ENCODE data around the gene CADPS2.
"Not testable (repeated sequence)": the region's sequence is repeated elsewhere in the genome, so short reads cannot be mapped to it uniquely, and the experiment has no call there.

CADPS2 gene

GRCh38 chr7:122677149-122677548 lies 209.1 kb downstream of the CADPS2 start:
- no peak for DNase-seq (ENCODE audit: low read depth in 2 of 3, low spot score in 1 of 3)

- DNase-seq (ENCODE audit: low read depth in 2 of 3, low spot score in 1 of 3), result no peak
Observed at GRCh38 chr7:122676466-122676865, 209.8 kb downstream of the CADPS2 start.

GRCh38 chr7:122675621-122676020 lies 210.6 kb downstream of the CADPS2 start:
- no peak for DNase-seq (ENCODE audit: low read depth in 2 of 3, low spot score in 1 of 3)

GRCh38 chr7:122675011-122675410 lies 211.2 kb downstream of the CADPS2 start:
- DNase-seq (ENCODE audit: low read depth in 2 of 3, low spot score in 1 of 3), result no peak

- no peak for DNase-seq (ENCODE audit: low read depth in 2 of 3, low spot score in 1 of 3)
Observed at GRCh38 chr7:122674502-122674901, 211.8 kb downstream of the CADPS2 start.

GRCh38 chr7:122673951-122674350 lies 212.3 kb downstream of the CADPS2 start:
- DNase-seq (ENCODE audit: low read depth in 2 of 3, low spot score in 1 of 3), result no peak

- DNase-seq (ENCODE audit: low read depth in 2 of 3, low spot score in 1 of 3), result no peak
Observed at GRCh38 chr7:122672536-122672935, 213.7 kb downstream of the CADPS2 start.

- DNase-seq (ENCODE audit: low read depth in 2 of 3, low spot score in 1 of 3), result no peak
Observed at GRCh38 chr7:122663733-122664132, 222.5 kb downstream of the CADPS2 start.

GRCh38 chr7:122658856-122659255 lies 227.4 kb downstream of the CADPS2 start:
- no peak for DNase-seq (ENCODE audit: low read depth in 2 of 3, low spot score in 1 of 3)

- no peak for DNase-seq (ENCODE audit: low read depth in 2 of 3, low spot score in 1 of 3)
Observed at GRCh38 chr7:122653685-122654084, 232.6 kb downstream of the CADPS2 start.

- no peak for DNase-seq (ENCODE audit: low read depth in 2 of 3, low spot score in 1 of 3)
Observed at GRCh38 chr7:122652876-122653275, 233.4 kb downstream of the CADPS2 start.

GRCh38 chr7:122651451-122651850 lies 234.8 kb downstream of the CADPS2 start:
- no peak for DNase-seq (ENCODE audit: low read depth in 2 of 3, low spot score in 1 of 3)

- DNase-seq (ENCODE audit: low read depth in 2 of 3, low spot score in 1 of 3), result no peak
Observed at GRCh38 chr7:122643250-122643649, 243.0 kb downstream of the CADPS2 start.

GRCh38 chr7:122638459-122638858 lies 247.8 kb downstream of the CADPS2 start:
- no peak for DNase-seq (ENCODE audit: low read depth in 2 of 3, low spot score in 1 of 3)

GRCh38 chr7:122637784-122638183 lies 248.5 kb downstream of the CADPS2 start:
- DNase-seq (ENCODE audit: low read depth in 2 of 3, low spot score in 1 of 3), result no peak

- DNase-seq (ENCODE audit: low read depth in 2 of 3, low spot score in 1 of 3), result not testable (repeated sequence)
Observed at GRCh38 chr7:122635481-122635880, 250.8 kb downstream of the CADPS2 start.

GRCh38 chr7:122633472-122633871 lies 252.8 kb downstream of the CADPS2 start:
- no peak for DNase-seq (ENCODE audit: low read depth in 2 of 3, low spot score in 1 of 3)

- no peak for DNase-seq (ENCODE audit: low read depth in 2 of 3, low spot score in 1 of 3)
Observed at GRCh38 chr7:122632238-122632637, 254.0 kb downstream of the CADPS2 start.

- DNase-seq (ENCODE audit: low read depth in 2 of 3, low spot score in 1 of 3), result no peak
Observed at GRCh38 chr7:122629412-122629953, 256.8 kb downstream of the CADPS2 start.

GRCh38 chr7:122628651-122629411 lies 257.4 kb downstream of the CADPS2 start:
- DNase-seq (ENCODE audit: low read depth in 2 of 3, low spot score in 1 of 3), result no peak

- DNase-seq (ENCODE audit: low read depth in 2 of 3, low spot score in 1 of 3), result no peak
Observed at GRCh38 chr7:122626785-122627184, 259.5 kb downstream of the CADPS2 start.

GRCh38 chr7:122622682-122623081 lies 263.6 kb downstream of the CADPS2 start:
- no peak for DNase-seq (ENCODE audit: low read depth in 2 of 3, low spot score in 1 of 3)

GRCh38 chr7:122619664-122620063 lies 266.6 kb downstream of the CADPS2 start:
- no peak for DNase-seq (ENCODE audit: low read depth in 2 of 3, low spot score in 1 of 3)
